Stomach (tissue), 9 donors: ENCODE results near the gene TNFRSF21. TPM values are rescaled to one million over a fixed set of nuclear protein-coding genes. Genes with fewer than 3 reads are reported as not detected.
"Not testable (repeated sequence)": the region's sequence is repeated elsewhere in the genome, so short reads cannot be mapped to it uniquely, and the experiment has no call there.

Source experiments
- DNase-seq, 2 donors: peaks; one replicate each; pipeline versions ENCODE4 v3.0.0 to v3.0.0-alpha.2; 2013 to 2019
- H3K27ac ChIP-seq, 5 donors: fragments of 200-600 bp in 4 of 5; sonication (generic) in 4 of 5; one replicate each; pipeline ENCODE4 v1.5.1; 2013 to 2019; ENCODE audit warnings: mild to moderate bottlenecking in 1 of 5, moderate library complexity in 1 of 5
- H3K27me3 ChIP-seq, 3 donors: fragments of 200-600 bp; sonication (generic); one replicate each; pipeline ENCODE4 v1.5.1; 2017 to 2019; ENCODE audit warnings: mixed run types in 1 of 3
- H3K36me3 ChIP-seq, 4 donors: fragments of 200-600 bp; sonication (generic); 1 replicate in 3 of 4; 2 replicates in 1 of 4; pipeline ENCODE4 v1.5.1; 2016 to 2019
- H3K4me1 ChIP-seq, 4 donors: fragments of 200-600 bp; sonication (generic); one replicate each; pipeline ENCODE4 v1.5.1; 2016 to 2019
- H3K4me3 ChIP-seq, 4 donors: fragments of 200-600 bp; sonication (generic) in 3 of 4; one replicate each; pipeline ENCODE4 v1.5.1; 2016 to 2019; ENCODE audit warnings: mild to moderate bottlenecking in 1 of 4
- H3K9me3 ChIP-seq, 4 donors: fragments of 200-600 bp; sonication (generic); one replicate each; pipeline ENCODE4 v1.5.1; 2016 to 2019
- CTCF ChIP-seq, 7 experiments: fragments of 450-650 bp in 4 of 7; fragments of 200-600 bp in 3 of 7; sonication (generic) in 3 of 7; IDR thresholded peaks; one replicate each; pipeline ENCODE4 v1.5.1; 2016 to 2019; ENCODE audit warnings: antibody characterized with exemption in 7 of 7, control low read depth in 2 of 7, mild to moderate bottlenecking in 1 of 7
- EP300 ChIP-seq: sonication (generic); formaldehyde crosslinking; IDR thresholded peaks from one replicate; pipeline ENCODE4 v1.6.1; 2017; ENCODE audit warnings: antibody characterized with exemption
- POLR2A ChIP-seq, 4 donors: fragments of 450-650 bp; IDR thresholded peaks; one replicate each; pipeline ENCODE4 v1.6.1; 2016; ENCODE audit warnings: antibody characterized with exemption in 4 of 4, control low read depth in 2 of 4, mild to moderate bottlenecking in 1 of 4, moderate library complexity in 1 of 4
- POLR2AphosphoS5 ChIP-seq, 3 donors: sonication (generic); formaldehyde crosslinking; IDR thresholded peaks; one replicate each; pipeline ENCODE4 v1.6.1; 2016; ENCODE audit warnings: antibody characterized with exemption in 3 of 3
- WGBS, 5 donors: extraction: QIAGEN DNeasy Blood & Tissue Kit in 3 of 5; methylation state at CpG; one replicate each; pipeline versions ENCODE4 v1.1.5 to v1.1.7; 2013 to 2018; 5-methylcytosine and 5-hydroxymethylcytosine counted together
- intact Hi-C: fragments of 100-400 bp; cut with DNase I; formaldehyde crosslinking; loops from one replicate; pipeline ENCODE4 v1.15.1; 2023; ENCODE audit warnings: low total_unique reads
- polyA plus RNA-seq, 3 donors: library from polyadenylated mRNA; stranded (reverse); fragments of 200-250 nt; gene quantifications; one replicate each; pipeline ENCODE4 v1.2.3, GENCODE V29; 2013
- total RNA-seq, 5 donors: library from RNA; depleted of rRNA; stranded (reverse); fragments of >200 nt; gene quantifications; one replicate each; pipeline versions ENCODE4 v1.1.0 to v1.2.3, GENCODE V29; 2014 to 2016
- donor health status: healthy with polysubstance abuse.
- donor health status: Bipolar disorder and iron deficiency.
- donor health status: healthy.

The TNFRSF21 gene
- total and polyA plus RNA-seq, 8 donors: 24.7 to 112 (median 41.3) TPM

DNA sequence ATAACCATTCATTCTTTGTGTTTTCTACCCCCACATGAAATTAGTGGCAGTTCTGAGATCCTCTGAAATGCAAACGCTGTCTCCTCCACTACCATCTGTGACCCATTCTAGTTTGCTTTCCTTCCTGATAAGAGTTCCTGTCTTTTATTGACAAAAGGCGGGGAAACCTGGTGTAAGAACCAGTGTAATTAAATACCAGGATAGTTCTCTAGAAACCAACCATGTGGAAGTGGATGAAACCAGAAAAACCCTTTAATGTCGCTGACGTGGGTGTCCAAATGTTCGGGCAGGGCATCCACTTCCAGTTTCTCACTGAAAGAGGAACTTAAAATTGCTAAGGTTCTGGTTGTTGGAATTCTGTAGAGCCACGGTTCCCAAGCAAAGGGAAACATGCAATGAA lies 79.1 kb downstream of the TNFRSF21 start:
- intact Hi-C loops: no loop called here
- Histone ChIP-seq H3K27me3 (no peaks in the 10 kb centered on the region), H3K9me3 (no peaks in the 10 kb centered on the region), H3K4me1 (peaks cover 10 to 44% (median 26%) of the 10 kb centered on the region in 4 donors), H3K4me3 (no peak overlapping the region), H3K27ac (peak overlapping the region; percentile 8 to 70 (median 52)), H3K36me3 (peaks cover 0 to 28% (median 14%) of the 10 kb centered on the region in 4 donors)
- TF ChIP-seq POLR2A (IDR thresholded peaks at IDR 0.05) (no peak), POLR2AphosphoS5 (IDR thresholded peaks at IDR 0.05) (peak in 1 of 3 donors; percentile 33)
- peak in 1 of 2 donors; percentile 70 for DNase-seq
- 30 to 49% (median 40%) methylated on average over 6 of the region's 6 CpGs for WGBS, 5 donors

GRCh38 chr6:47229255-47229654 lies 80.5 kb downstream of the TNFRSF21 start:
- no peaks in the 10 kb centered on the region for H3K9me3 ChIP-seq
- peaks cover 0 to 33% (median 15%) of the 10 kb centered on the region in 4 donors for H3K4me1 ChIP-seq
- H3K4me3 ChIP-seq: no peak overlapping the region
- TF ChIP-seq CTCF (IDR thresholded peaks at IDR 0.05) (no peak), POLR2A (IDR thresholded peaks at IDR 0.05) (no peak), EP300 (no peak), POLR2AphosphoS5 (IDR thresholded peaks at IDR 0.05) (no peak)
- H3K27ac ChIP-seq: peak overlapping the region in 1 of 5 donors; percentile 30
- H3K36me3 ChIP-seq: peaks cover 0 to 25% (median 14%) of the 10 kb centered on the region in 4 donors
- 94 to 97% (median 97%) methylated on average over 7 of the region's 7 CpGs for WGBS, 5 donors
- intact Hi-C loops: no loop called here
- DNase-seq: no peak
- H3K27me3 ChIP-seq: no peaks in the 10 kb centered on the region

DNA sequence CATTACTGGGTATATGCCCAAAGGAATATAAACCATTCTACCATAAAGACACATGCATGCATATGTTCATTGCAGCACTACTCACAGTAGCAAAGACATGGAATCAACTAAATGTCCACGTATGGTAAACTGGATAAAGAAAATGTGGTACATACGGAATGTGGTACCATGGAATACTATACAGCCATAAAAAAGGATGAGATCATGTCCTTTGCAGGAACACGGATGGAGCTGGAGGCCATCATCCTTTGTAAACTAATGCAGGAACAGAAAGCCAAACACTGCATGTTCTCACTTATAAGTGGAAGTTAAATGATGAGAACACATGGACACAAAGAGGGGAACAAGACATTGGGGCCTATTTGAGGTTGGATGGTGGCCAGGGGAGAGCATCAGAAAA lies 81.6 kb downstream of the TNFRSF21 start:
- DNase-seq, H3K27me3 ChIP-seq, H3K4me3 ChIP-seq, H3K27ac ChIP-seq, intact Hi-C loops, H3K9me3 ChIP-seq: not testable (repeated sequence)
- Histone ChIP-seq H3K4me1 (peaks cover 0 to 32% (median 7%) of the 10 kb centered on the region in 4 donors), H3K36me3 (peaks cover 0 to 24% (median 13%) of the 10 kb centered on the region in 4 donors)
- WGBS, 5 donors: 93 to 98% (median 94%) methylated on average over 3 of the region's 3 CpGs

GRCh38 chr6:47223251-47223650 lies 86.5 kb downstream of the TNFRSF21 start:
- H3K27me3 ChIP-seq, intact Hi-C loops, H3K36me3 ChIP-seq, H3K27ac ChIP-seq, H3K9me3 ChIP-seq, DNase-seq, H3K4me3 ChIP-seq, H3K4me1 ChIP-seq: not testable (repeated sequence)

- no peak overlapping the region for H3K27ac ChIP-seq
- no peaks in the 10 kb centered on the region for H3K4me1 ChIP-seq
- no peaks in the 10 kb centered on the region for H3K36me3 ChIP-seq
- intact Hi-C loops: no loop called here
- no peak for TF ChIP-seq POLR2A (IDR thresholded peaks at IDR 0.05)
- TF ChIP-seq EP300: no peak
- TF ChIP-seq CTCF (IDR thresholded peaks at IDR 0.05): no peak
- no peak for TF ChIP-seq POLR2AphosphoS5 (IDR thresholded peaks at IDR 0.05)
- DNase-seq: no peak
- no peak overlapping the region for H3K4me3 ChIP-seq
- 71 to 82% (median 78%) methylated on average over 9 of the region's 9 CpGs for WGBS, 5 donors
- no peaks in the 10 kb centered on the region for H3K27me3 ChIP-seq
- H3K9me3 ChIP-seq: no peaks in the 10 kb centered on the region
Measured at GRCh38 chr6:47221565-47221964, 88.1 kb downstream of the TNFRSF21 start.

DNA sequence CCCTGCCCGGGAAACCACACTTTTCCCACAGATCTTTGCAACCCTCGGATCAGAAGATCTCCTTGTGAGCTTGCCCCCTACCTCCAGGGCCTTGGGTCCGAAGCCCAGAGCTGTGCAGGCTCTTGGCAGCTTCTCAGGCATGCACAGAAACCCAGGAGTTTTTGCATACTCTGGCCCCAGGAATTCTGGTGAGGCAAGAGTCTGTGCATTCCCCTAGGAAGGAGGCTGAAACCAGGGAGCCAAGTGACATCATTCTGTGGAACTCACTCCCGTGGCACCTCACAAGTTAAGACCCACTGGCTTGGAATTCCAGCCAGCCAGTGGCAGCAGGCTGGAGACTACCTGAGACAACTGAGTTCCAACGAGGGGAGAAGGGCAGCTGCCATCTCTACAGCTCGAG lies 100.1 kb downstream of the TNFRSF21 start:
- Histone ChIP-seq H3K27ac (no peak overlapping the region), H3K36me3 (no peaks in the 10 kb centered on the region), H3K27me3 (no peaks in the 10 kb centered on the region), H3K4me1 (peaks cover 0 to 12% (median 6%) of the 10 kb centered on the region in 4 donors), H3K9me3 (no peaks in the 10 kb centered on the region), H3K4me3 (no peak overlapping the region)
- WGBS, 5 donors: 70 to 88% (median 83%) methylated on average over 5 to 6 of the region's 6 CpGs
- TF ChIP-seq CTCF (IDR thresholded peaks at IDR 0.05) (no peak), POLR2AphosphoS5 (IDR thresholded peaks at IDR 0.05) (no peak), POLR2A (IDR thresholded peaks at IDR 0.05) (no peak), EP300 (no peak)
- intact Hi-C loops: no loop called here
- DNase-seq: no peak
